CD14-positive monocyte (primary cell): ENCODE data around the gene KRTAP9-4. TPM values are rescaled to one million over a fixed set of nuclear protein-coding genes. Genes with fewer than 3 reads are reported as not detected.
A peak's percentile ranks its signal among the peaks of the same experiment; 100 is the strongest.
"Not testable (repeated sequence)": the region's sequence is repeated elsewhere in the genome, so short reads cannot be mapped to it uniquely, and the experiment has no call there.

Source experiments
- DNase-seq, 3 donors: peaks; one replicate each; pipeline ENCODE4 v3.0.0-alpha.2; 2011 to 2022
- H2AFZ ChIP-seq: 2 replicates; pipeline ENCODE4 v1.6.0; 2012; ENCODE audit warnings: mild to moderate bottlenecking, low read depth, low read length, inconsistent platforms; ENCODE audit not compliant: insufficient read depth, poor library complexity, severe bottlenecking
- H3K27ac ChIP-seq, 2 donors: 1 replicate in 1 of 2; 2 replicates in 1 of 2; pipeline ENCODE4 v1.5.1; 2012 to 2013; ENCODE audit warnings: low read length in 2 of 2, control low read depth in 1 of 2, inconsistent platforms in 1 of 2, low read depth in 1 of 2, mild to moderate bottlenecking in 1 of 2
- H3K27me3 ChIP-seq, 2 donors: one replicate each; pipeline versions ENCODE4 v1.6.0 to v1.6.1; 2011 to 2013; ENCODE audit warnings: low read length in 2 of 2; ENCODE audit not compliant: control insufficient read depth in 2 of 2, insufficient read depth in 2 of 2
- H3K36me3 ChIP-seq, 2 donors: replicated peaks in 1 of 2; 1 replicate in 1 of 2; 2 replicates in 1 of 2; pipeline versions ENCODE4 v1.5.1 to v1.6.1; 2012 to 2013; ENCODE audit warnings: low read length in 2 of 2, control low read depth in 1 of 2, inconsistent platforms in 1 of 2, mild to moderate bottlenecking in 1 of 2; ENCODE audit not compliant: insufficient read depth in 2 of 2, control insufficient read depth in 1 of 2
- H3K4me1 ChIP-seq, 2 donors: 1 replicate in 1 of 2; 2 replicates in 1 of 2; pipeline versions ENCODE4 v1.5.1 to v1.6.1; 2012 to 2013; ENCODE audit warnings: low read length in 2 of 2, control low read depth in 1 of 2, inconsistent platforms in 1 of 2, mild to moderate bottlenecking in 1 of 2, moderate library complexity in 1 of 2; ENCODE audit not compliant: insufficient read depth in 2 of 2, control insufficient read depth in 1 of 2
- H3K4me2 ChIP-seq: replicated peaks from 2 replicates; pipeline ENCODE3; 2012; ENCODE audit warnings: low read length, moderate library complexity, mild to moderate bottlenecking; ENCODE audit not compliant: poor library complexity, severe bottlenecking; ENCODE audit errors: extremely low read depth
- H3K4me3 ChIP-seq, 3 experiments: fragments of 200-600 bp in 1 of 3; sonication (generic) in 1 of 3; replicated peaks in 1 of 3; 1 replicate in 2 of 3; 2 replicates in 1 of 3; pipeline ENCODE4 v1.5.1; 2011 to 2013; ENCODE audit warnings: low read length in 3 of 3, mild to moderate bottlenecking in 3 of 3, control low read depth in 2 of 3, low read depth in 2 of 3, inconsistent platforms in 1 of 3, moderate library complexity in 1 of 3
- H3K79me2 ChIP-seq: 2 replicates; pipeline ENCODE4 v1.6.0; 2012; ENCODE audit warnings: mild to moderate bottlenecking, control low read depth, inconsistent platforms, low read length, moderate library complexity; ENCODE audit not compliant: insufficient read depth
- H3K9ac ChIP-seq: 2 replicates; pipeline ENCODE4 v1.6.0; 2017; ENCODE audit warnings: low read length, mild to moderate bottlenecking; ENCODE audit not compliant: insufficient read depth, poor library complexity, severe bottlenecking
- H3K9me3 ChIP-seq, 2 donors: replicated peaks in 1 of 2; 1 replicate in 1 of 2; 2 replicates in 1 of 2; pipeline versions ENCODE4 v1.5.1 to v1.6.1; 2012 to 2013; ENCODE audit warnings: low read length in 2 of 2, control low read depth in 1 of 2; ENCODE audit not compliant: control insufficient read depth in 1 of 2, insufficient read depth in 1 of 2
- H4K20me1 ChIP-seq: 2 replicates; pipeline ENCODE4 v1.6.0; 2012; ENCODE audit warnings: mild to moderate bottlenecking, low read length, control low read depth, moderate library complexity; ENCODE audit not compliant: insufficient read depth
- H3K27ac Mint-ChIP-seq, 7 donors: one replicate each; pipeline ENCODE4 v1.8.0; 2020; ENCODE audit warnings: mild to moderate bottlenecking in 7 of 7, mixed read lengths in 7 of 7, moderate library complexity in 6 of 7, inconsistent platforms in 2 of 7
- H3K27me3 Mint-ChIP-seq, 3 donors: one replicate each; pipeline ENCODE4 v1.8.0; 2021 to 2022; ENCODE audit warnings: low read depth in 3 of 3, mild to moderate bottlenecking in 3 of 3, mixed read lengths in 3 of 3, moderate library complexity in 3 of 3, inconsistent platforms in 1 of 3
- H3K36me3 Mint-ChIP-seq, 2 donors: one replicate each; pipeline ENCODE4 v1.8.0; 2020; ENCODE audit warnings: mixed read lengths in 2 of 2, inconsistent platforms in 1 of 2, mild to moderate bottlenecking in 1 of 2
- H3K4me1 Mint-ChIP-seq: one replicate; pipeline ENCODE4 v1.8.0; 2020; ENCODE audit warnings: mild to moderate bottlenecking, mixed read lengths
- H3K4me3 Mint-ChIP-seq, 2 donors: one replicate each; pipeline ENCODE4 v1.8.0; 2020; ENCODE audit warnings: mild to moderate bottlenecking in 2 of 2, mixed read lengths in 2 of 2, moderate library complexity in 1 of 2
- H3K9me3 Mint-ChIP-seq, 7 donors: one replicate each; pipeline ENCODE4 v1.8.0; 2020 to 2022; ENCODE audit warnings: mixed read lengths in 7 of 7, mild to moderate bottlenecking in 6 of 7, moderate library complexity in 6 of 7, inconsistent platforms in 2 of 7
- CTCF ChIP-seq: fragments of 200-600 bp; IDR thresholded peaks from one replicate; pipeline ENCODE4 v1.8.0; 2022; ENCODE audit warnings: antibody characterized with exemption, mild to moderate bottlenecking
- WGBS: methylation state at CpG from one replicate; pipeline ENCODE4 v1.1.5; 2013; ENCODE audit warnings: missing lambda C conversion rate; ENCODE audit not compliant: insufficient coverage; 5-methylcytosine and 5-hydroxymethylcytosine counted together
- intact Hi-C, 2 donors: fragments of 100-400 bp; cut with micrococcal nuclease; formaldehyde crosslinking; loops; one replicate each; pipeline versions ENCODE4 v1.15.0 to v1.15.1; 2023
- polyA plus RNA-seq, 3 donors: library from polyadenylated mRNA; depleted of rRNA in 1 of 3; unstranded in 2 of 3; stranded (reverse) in 1 of 3; fragments of 300-500 nt in 2 of 3; fragments of >200 nt in 1 of 3; fragmentation: Illumina TruSeq in 2 of 3; gene quantifications; 1 replicate in 2 of 3; 2 replicates in 1 of 3; pipeline ENCODE4 v1.2.3, GENCODE V29; 2012 to 2021

KRTAP9-4 gene
- polyA plus RNA-seq, 3 donors = not detected

- H3K36me3 Mint-ChIP-seq = no peaks in the 10 kb centered on the region
- DNase-seq = no peak
- intact Hi-C loops = no loop called here
- Histone ChIP-seq H3K4me2 (no peak within 1 kb of the TSS), H3K27me3 (peaks cover 0 to 6% of the 10 kb centered on the region in 2 donors), H3K27ac (no peak within 1 kb of the TSS), H3K4me1 (no peaks in the 10 kb centered on the region), H4K20me1 (no peaks in the 10 kb centered on the region), H2AFZ (no peak within 1 kb of the TSS), H3K9ac (no peak within 1 kb of the TSS), H3K9me3 (no peaks in the 10 kb centered on the region), H3K4me3 (no peak within 1 kb of the TSS), H3K36me3 (no peaks in the 10 kb centered on the region), H3K79me2 (no peaks in the 10 kb centered on the region)
- WGBS = no CpG with 5 or more reads among the region's 2 CpGs
- H3K9me3 Mint-ChIP-seq = peaks cover 0 to 3% (median 0%) of the 10 kb centered on the region in 7 donors
- peaks cover 7 to 14% (median 9%) of the 10 kb centered on the region in 3 donors for H3K27me3 Mint-ChIP-seq
- H3K4me1 Mint-ChIP-seq = no peaks in the 10 kb centered on the region
- peak within 1 kb of the TSS in 1 of 7 donors; percentile 59 for H3K27ac Mint-ChIP-seq
- TF ChIP-seq CTCF = no peak
- H3K4me3 Mint-ChIP-seq = peak within 1 kb of the TSS in 1 of 2 donors; percentile 57
Measured at GRCh38 chr17:41265078-41265477, 15.6 kb downstream of the KRTAP9-4 start, which contains the start of gene KRTAP9-6. KRTAP9-6 (plus strand) TSS chr17:41265378; CDS start chr17:41265378, 0 bp downstream.

GRCh38 chr17:41267711-41268110, 18.2 kb downstream of the KRTAP9-4 start:
- no peaks in the 10 kb centered on the region for H4K20me1 ChIP-seq
- H3K27me3 Mint-ChIP-seq = peaks cover 6 to 18% (median 13%) of the 10 kb centered on the region in 3 donors
- no peaks in the 10 kb centered on the region for H3K4me1 Mint-ChIP-seq
- H3K4me3 Mint-ChIP-seq = no peak overlapping the region
- H3K9me3 ChIP-seq = no peaks in the 10 kb centered on the region
- no peaks in the 10 kb centered on the region for H3K79me2 ChIP-seq
- no peak overlapping the region for H3K27ac Mint-ChIP-seq
- H3K4me3 ChIP-seq = no peak overlapping the region
- peaks cover 0 to 2% (median 0%) of the 10 kb centered on the region in 7 donors for H3K9me3 Mint-ChIP-seq
- H3K9ac ChIP-seq = no peak overlapping the region
- DNase-seq = no peak
- H3K36me3 Mint-ChIP-seq = no peaks in the 10 kb centered on the region
- peaks cover 0 to 6% of the 10 kb centered on the region in 2 donors for H3K27me3 ChIP-seq
- no peak overlapping the region for H3K27ac ChIP-seq
- no peaks in the 10 kb centered on the region for H3K36me3 ChIP-seq
- no CpG with 5 or more reads among the region's 3 CpGs for WGBS
- no peak overlapping the region for H3K4me2 ChIP-seq
- TF ChIP-seq CTCF = no peak
- H3K4me1 ChIP-seq = no peaks in the 10 kb centered on the region
- H2AFZ ChIP-seq = no peak overlapping the region
- intact Hi-C loops = no loop called here

GRCh38 chr17:41271323-41271722, 21.8 kb downstream of the KRTAP9-4 start:
- H3K4me2 ChIP-seq, H3K27ac Mint-ChIP-seq, H3K36me3 ChIP-seq, H3K4me1 ChIP-seq, H3K9ac ChIP-seq, H3K27me3 ChIP-seq, DNase-seq, H3K79me2 ChIP-seq, intact Hi-C loops, H3K4me3 Mint-ChIP-seq, H3K9me3 Mint-ChIP-seq, H3K4me3 ChIP-seq, H2AFZ ChIP-seq, H3K27ac ChIP-seq, H3K36me3 Mint-ChIP-seq, H4K20me1 ChIP-seq, H3K9me3 ChIP-seq, H3K4me1 Mint-ChIP-seq: not testable (repeated sequence)
- 83% methylated on average over 1 of the region's 1 CpG for WGBS
- peaks cover 5 to 13% (median 11%) of the 10 kb centered on the region in 3 donors for H3K27me3 Mint-ChIP-seq
